HG03064 (cell line): Measurements from ENCODE around the gene TNFSF8.

ENCODE experiments used
- ATAC-seq: cut with Tn5 transposase; IDR thresholded peaks from one replicate; pipeline ENCODE4 v1.9.1; 2021; ENCODE audit warnings: low read depth; ENCODE audit not compliant: unreplicated experiment

The TNFSF8 gene

DNA sequence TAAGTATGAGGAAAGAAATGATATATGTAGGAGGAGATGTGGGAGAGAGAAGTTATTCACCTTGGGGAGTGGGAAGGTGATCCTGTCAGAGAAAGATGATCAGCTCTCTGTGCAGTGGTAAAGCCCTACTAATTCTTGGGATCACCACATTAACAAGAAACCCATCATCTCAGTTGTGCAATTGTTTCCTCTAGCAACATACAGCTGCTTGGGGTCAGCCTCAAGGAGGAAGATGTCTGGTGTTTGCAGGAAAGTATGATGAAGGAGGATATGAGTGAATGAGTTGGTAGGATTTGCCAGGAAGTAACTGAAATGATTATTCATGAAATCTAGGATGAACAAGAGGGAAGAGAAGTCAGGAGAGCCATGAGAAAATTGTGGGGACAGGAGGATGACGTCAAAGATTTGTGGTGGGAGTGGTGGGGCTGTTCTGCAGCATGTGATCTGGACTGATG lies 50.1 kb downstream of the TNFSF8 start:
- ATAC-seq = no peak

DNA sequence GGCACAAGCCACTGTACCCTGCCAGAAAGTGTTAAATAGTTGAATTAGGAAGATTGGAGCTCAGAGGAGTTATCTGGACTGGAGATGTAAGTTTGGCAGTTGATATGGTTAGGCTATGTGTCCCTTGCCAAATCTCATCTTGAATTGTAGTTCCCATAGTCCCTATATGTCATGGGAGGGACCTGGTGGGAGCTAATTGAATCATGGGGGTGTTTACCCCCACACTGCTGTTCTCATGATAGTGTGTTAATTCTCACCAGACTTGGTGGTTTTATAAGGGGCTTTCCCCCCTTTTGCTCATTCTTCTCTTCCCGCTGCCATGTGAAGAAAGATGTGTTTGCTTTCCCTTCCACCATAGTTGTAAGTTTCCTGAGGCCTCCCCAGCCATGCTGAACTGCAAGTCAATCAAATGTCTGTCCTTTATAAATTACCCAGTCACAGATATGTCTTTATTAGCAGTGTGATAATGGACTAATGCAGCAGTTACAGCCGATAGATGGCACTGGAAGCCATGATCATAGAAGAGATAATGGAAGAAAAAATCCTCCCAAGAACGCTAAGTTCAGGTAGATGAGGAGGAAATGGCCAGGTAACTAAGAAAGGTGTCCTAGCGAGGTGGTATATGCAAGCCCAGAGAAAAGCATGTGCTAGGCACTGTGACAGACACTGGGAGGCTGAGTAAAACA lies 51.4 kb downstream of the TNFSF8 start:
- ATAC-seq = no peak

DNA sequence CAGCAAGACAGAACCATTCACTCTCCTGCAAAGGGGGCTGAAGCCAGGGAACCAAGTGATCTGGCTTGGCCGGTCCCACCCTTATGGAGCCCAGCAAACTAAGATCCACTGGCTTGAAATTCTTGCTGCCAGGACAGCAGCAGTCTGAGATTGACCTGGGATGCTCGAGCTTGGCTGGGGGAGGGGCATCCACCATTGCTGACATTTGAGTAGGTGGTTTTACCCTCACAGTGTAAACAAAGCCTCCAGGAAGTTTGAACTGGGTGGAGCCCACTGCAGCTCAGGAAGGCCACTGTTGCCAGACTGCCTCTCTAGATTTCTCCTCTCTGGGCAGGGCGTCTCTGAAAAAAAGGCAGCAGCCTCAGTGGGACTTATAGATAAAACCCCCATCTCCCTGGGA lies 60.5 kb downstream of the TNFSF8 start:
- ATAC-seq = no peak

DNA sequence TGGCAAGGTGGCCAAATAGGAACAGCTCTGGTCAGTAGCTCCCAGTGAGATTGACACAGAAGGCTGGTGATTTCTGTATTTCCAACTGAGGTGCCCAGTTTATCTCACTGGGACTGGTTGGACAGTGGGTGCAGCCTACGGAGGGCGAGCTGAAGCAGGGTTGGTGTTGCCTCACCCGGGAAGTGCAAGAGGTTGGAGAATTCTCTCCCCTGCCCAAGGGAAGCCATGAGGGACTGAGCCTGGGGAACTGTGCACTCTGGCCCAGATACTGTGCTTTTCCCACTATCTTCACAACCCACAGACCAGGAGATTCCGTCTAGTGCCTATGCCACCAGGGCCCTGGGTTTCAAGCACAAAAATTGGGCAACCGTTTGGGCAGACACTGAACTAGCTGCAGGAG lies 61.0 kb downstream of the TNFSF8 start:
- ATAC-seq = no peak

DNA sequence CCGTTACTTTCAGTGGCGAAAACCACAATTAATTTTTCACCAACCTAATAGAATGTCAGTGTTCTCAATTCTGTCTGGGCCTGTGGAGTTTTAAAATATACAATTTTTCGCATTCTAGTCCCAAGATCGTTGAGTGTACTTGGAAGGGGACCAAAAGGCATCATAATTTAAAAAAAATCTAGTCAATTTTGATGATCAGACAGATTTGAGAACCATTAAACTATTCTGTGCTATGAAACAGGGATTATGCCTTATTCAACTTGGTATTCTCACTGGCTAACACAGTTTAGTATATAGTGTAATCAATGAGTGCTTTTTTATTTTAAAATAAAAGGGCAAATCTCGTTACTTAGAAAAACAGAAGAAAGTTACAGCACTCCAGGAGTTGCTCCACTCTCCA lies 63.1 kb downstream of the TNFSF8 start:
- ATAC-seq = no peak

DNA sequence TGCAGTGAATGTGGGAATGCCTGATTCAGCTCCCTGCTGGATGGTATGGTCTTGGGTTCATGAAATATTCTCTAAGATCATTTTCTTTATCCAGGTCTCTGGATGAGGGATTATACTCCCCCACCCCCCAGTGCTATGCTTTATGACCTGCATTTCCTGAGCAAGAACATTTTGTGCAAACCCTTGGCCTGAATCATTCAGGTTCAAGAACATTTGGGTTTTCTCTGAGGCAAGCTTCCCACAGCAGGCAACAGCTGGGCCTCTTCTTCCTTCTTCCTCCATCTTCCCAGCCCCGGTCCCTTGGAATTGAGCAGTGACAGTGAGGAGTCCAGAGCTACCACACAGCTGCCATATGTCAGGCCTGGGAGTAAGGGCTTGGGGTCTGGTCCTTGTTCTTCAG lies 65.9 kb downstream of the TNFSF8 start:
- no peak for ATAC-seq

DNA sequence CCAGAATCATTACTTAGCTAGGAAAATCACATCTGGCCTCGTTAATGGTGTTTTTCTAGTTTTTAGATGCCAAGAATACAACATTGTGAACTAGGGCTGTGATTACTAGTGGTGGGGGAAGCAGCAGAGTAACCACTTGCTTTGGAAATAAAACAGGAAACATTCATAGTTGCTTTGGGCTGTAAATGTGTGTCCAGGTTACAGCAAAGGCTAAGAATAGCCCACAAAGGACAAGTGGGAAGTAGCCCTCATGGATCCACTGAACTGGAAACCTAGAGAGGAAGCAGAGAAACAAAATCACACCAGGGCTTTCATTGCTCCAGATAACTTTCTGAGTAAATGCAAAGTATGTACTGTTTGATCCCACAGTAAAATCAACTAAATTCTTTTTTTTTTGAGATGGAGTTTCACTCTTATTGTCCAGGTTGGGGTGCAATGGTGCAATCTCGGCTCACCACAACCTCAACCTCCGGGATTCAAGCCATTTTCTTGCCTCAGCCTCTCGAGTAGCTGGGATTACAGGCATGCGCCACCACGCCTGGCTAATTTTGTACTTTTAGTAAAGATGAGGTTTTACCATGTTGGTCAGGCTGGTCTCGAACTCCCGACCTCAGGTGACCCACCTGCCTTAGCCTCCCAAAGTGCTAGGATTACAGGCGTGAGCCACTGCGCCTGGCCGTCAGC lies 68.3 kb downstream of the TNFSF8 start:
- ATAC-seq = no peak

DNA sequence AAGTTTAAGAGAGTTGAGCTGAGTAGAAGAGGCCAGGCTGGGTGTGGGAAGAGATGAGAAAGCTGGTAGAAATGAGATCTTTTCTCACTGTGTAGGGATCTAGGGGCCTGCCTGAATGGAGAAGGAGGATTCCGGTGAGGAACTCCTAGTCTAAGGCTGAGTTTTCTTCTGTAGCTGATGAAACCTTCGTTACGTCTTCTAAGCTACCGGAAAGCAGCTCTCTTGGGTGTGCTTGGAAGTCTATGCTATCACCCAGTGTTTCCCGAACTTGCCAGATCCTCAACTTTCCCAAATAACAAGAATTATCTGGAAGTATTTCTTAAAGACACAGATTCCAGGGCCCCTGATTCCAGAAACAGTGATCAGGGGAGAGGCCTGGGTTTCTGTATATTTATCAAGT lies 69.1 kb downstream of the TNFSF8 start:
- ATAC-seq = no peak

DNA sequence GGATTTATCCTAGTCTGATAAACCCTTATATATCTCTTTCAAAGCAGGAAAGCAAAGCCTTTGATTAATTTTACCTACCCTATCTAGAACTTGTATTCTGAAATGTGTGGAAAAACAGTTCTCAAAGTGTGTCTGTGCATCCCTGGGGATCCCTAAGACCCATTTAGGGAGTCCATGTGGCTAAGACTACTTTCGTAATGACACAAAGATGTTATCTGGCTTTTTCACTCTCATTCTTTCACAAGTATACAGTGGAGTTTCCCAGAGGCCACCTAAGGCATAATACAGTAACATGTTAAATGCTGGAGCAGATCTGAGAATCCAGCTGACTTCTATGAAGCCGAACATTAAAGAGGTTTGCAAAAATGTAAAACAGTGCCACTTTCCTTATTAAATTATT lies 70.2 kb downstream of the TNFSF8 start:
- no peak for ATAC-seq

DNA sequence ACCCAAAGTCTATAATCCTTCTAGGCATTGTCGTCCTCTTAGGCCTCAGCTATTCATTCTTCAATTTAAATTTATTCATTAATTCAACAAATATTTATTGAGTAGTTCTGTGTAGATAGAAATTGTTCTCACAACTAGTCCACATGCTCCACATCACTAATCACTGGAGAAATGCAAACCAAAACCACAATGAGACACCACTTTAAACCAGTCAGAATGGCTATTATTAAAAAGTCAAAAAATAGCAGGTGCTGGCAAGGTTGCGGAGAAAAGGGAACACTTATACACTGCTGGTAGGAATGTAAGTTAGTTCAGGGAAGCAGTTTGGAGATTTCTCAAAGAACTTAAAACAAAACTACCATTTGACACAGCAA lies 73.5 kb downstream of the TNFSF8 start:
- ATAC-seq = no peak

DNA sequence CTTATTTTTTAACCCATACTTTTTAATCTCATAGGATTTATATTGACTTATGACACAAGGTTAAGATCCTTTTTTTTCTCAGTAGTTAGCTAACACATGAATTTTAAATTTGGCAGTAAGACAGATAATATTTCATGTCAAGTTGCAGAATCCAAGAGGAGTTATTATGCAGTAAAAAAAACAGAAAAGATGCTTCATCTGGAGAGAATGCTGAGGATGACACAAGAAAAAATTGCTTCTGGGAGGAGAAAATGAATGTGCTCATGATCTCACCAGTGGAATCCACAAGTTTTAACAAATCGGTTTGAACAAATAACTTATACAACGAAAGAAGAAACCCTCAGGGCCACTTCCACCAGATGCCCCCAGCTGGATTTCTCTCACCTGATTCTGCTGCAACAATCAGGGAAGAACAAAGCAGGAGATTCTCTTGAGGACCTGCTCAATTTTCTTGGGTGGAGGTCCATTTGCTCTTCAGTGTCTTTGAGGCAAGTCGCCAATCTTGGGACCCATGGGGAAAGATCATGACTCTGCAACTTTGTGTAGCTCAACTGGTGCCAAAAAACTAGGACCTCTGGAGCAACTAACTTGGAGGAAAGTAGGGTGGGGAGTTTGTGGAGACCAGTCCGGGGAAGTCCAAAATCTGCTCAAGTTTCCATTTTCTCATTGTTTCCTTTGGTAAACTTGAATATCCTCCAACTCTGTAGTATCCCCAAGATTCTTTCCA lies 74.0 kb downstream of the TNFSF8 start:
- no peak for ATAC-seq

DNA sequence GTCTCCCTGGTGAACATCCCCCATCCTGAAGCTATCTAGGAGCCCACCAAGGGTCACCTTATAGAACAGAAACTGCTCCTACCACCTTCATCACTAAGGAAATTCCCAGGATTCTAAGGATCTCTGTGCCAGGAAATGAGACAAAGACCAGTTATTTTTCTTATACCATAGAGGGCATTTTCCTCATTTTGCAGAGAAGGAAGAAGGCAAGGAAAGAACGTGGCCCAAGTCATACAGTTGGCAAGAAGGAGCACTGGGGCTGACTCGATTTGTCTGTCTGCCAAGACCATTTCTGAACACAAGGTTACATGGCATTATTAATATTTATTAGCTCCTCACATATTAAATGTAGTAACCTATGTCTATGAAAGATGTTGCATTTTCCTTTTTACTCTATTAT lies 74.9 kb downstream of the TNFSF8 start:
- ATAC-seq = no peak

DNA sequence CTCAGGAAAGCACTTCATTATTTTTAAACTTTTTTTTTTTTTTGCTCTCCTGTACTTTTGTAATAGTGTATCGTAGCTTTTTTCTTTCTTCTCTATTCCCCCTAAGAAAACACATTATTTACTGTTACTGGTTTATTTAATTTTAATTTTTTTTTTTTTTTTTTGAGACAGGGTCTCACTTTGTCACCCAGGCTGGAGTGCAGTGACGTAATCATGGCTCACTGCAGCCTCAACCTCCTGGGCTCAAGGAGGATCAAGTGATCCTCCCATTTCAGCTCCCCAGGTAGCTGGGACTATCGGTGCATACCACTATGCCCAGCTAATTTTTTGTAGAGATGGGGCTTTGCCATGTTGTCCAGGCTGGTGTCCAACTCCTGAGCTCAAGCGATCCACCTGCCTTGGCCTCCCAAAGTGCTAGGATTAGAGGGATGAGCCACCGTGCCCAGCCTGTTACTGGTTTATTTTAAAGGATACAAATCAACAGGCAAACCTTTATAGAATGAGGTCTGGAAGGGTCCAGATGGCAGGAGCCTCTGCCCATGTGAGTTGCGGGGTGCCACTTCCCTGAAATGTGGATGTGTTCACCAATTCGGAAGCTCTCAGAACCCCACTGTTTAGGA lies 75.5 kb downstream of the TNFSF8 start:
- ATAC-seq = no peak

DNA sequence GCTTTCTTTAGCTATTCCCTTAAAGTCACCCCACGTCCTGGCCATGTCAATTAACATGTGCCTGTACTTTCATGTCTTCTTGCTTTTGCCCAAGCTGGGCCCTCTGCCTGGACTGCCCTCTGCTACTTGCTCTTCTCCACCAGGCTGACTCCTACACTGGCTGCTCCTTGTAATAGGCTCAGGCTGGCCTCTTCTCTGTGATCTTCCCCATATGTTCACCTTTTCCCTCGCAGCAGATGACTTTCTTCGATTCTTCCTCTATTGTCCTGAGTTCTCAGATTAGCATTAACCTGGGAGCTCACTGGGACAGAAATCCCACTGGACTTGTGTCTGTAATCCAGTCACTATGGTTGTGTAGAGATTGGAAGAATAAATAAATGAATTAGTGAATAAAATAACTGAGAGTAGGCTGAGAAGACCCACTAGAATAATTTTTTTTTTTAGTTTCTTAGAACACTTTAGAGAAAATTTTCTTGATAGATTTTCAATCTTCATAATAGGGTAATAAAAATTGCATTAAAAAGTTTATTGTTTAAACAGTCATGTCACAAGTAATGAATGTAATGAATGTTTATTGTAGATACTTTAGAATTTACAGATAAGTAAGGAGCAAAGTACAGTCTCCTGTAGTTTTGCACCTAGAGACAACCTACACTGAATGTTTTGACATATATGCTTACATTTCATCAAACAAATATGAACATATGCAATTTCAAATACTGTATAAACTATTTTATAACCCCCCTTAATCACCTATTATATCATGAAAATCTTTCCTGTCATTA lies 77.1 kb downstream of the TNFSF8 start:
- ATAC-seq = no peak

DNA sequence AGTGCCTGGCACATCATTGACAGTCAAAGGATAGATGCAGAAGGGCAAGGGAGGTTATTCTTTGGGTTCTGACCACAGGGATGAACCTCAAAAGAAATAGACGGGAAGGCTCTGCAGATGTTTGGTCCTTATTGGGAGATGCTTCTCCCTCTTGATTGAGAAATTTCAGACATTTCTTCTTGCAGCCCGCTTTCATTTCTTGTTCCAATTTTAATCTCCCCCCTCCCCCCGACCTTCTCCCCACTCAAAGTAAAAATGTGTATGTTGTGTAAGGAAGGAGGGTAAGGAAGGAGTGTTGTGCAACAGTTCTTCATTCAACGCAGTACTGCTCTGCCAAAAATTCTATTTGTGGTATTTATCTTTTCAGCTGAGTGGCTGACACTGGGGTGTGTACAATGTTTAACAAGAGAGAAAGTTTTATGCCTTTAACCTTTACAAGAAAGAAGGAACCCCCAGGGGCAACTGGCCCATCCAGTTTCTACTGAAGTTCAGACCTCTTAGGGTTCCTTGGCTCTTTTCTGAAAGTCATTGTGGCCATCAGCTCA lies 78.3 kb downstream of the TNFSF8 start:
- ATAC-seq = no peak

DNA sequence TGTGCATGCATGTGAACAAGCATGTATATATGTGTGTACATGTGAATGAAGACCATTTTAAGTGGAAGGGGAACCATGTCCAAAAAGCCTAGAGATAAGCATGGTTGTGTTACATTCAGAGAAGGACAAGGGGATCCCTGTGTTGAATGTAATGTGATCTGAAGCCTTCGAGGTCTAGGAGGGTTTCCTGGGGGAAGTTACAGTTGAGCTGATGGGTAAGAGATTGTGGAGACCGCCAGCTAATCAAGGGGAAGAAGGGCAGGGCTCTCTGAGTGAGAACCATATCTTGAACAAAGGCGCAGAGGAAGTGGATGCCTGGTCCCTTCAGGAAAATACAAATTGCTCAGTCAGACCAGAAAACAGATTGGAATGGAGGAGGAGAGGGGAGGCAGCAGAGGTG lies 79.1 kb downstream of the TNFSF8 start:
- ATAC-seq = no peak
